Hindlimb muscle (tissue), 1 donor: Measurements from ENCODE around the gene MYO7B. TPM values are rescaled to one million over a fixed set of nuclear protein-coding genes. Genes with fewer than 3 reads are reported as not detected.

Experiments used
- DNase-seq: peaks from one replicate; pipeline ENCODE4 v3.0.0-alpha.2; 2013
- polyA plus RNA-seq: library from polyadenylated mRNA; unstranded; fragments of 120-200 nt; gene quantifications from one replicate; pipeline ENCODE4 v1.2.1, GENCODE V29; 2013; ENCODE audit not compliant: insufficient read length

The MYO7B gene
- polyA plus RNA-seq, 1 donor: 1.4 TPM

- no peak for DNase-seq
Observed at GRCh38 chr2:127665267-127665893, 129.9 kb downstream of the MYO7B start.

DNA sequence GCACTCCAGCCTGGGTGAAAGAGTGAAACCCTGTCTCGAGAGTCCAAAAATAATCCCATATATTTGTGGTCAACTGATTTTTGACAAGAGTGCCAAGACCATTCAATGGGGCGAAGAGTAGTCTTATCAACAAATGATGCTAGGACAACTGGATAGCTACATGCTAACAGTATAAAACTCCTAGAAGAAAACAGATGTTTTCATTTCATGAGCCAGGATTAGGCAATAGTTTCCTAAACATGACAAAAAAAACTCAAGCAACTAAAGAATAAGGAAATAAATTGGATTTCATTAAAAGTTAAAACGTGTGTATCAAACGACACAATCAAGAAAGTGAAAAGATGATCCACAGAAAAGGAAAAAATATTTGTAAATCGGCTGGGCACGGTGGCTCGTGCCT is 133.6 kb downstream of the MYO7B start:
- no peak for DNase-seq

DNA sequence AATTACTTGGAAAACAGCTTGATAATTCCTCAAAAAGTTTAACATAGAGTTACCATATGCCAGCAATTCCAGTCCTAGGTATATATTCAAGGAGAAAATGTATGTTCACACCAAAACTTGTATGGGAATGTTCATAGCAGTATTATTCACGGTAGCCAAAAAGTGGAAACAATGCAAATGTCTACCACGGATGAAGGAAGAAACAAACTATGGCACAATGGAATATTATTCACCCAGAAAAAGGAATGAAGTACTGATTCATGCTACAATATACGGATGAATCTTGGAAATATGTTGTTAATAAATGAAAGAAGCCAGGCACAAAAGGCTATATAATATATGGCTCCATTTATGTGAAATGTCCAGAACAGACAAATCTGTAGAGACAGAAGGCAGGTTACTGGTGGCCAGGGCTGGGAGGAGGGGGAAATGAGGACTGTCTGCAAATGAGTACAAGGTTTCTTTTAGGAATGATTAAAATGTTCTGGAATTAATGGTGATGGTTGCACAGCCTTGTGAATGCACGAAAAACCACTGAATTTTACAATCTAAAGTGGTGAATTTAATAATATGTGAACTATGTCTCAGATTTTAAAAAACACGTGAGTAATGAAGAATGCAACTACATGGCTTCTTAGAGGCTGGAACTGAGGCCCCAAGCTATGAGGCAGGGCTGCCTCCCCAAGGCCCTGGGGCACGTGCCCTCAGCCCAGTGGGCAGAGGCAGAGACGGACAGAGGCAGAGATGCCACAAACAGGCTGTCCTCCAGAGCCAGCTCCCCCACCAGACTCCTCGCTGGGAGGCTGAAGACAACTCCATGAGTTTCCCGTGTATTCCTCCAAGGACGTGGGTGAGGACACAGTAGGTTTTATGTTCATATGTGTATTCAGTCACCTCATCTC is 134.8 kb downstream of the MYO7B start:
- no peak for DNase-seq

DNA sequence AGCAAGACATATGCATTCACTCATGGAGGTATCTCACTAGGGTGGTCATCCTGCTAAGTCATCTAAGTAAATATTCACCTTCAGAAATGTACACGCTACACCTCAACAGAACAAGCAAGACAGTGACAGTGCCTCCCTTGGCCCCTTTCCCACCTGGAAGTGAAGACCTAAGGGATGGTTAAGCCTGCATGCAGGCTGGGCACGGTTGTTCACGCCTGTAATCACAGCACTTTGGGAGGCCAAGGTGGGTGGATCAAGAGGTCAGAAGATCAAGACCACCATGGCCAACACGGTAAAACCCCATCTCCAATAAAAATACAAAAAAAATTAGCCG is 135.4 kb downstream of the MYO7B start:
- no peak for DNase-seq

DNA sequence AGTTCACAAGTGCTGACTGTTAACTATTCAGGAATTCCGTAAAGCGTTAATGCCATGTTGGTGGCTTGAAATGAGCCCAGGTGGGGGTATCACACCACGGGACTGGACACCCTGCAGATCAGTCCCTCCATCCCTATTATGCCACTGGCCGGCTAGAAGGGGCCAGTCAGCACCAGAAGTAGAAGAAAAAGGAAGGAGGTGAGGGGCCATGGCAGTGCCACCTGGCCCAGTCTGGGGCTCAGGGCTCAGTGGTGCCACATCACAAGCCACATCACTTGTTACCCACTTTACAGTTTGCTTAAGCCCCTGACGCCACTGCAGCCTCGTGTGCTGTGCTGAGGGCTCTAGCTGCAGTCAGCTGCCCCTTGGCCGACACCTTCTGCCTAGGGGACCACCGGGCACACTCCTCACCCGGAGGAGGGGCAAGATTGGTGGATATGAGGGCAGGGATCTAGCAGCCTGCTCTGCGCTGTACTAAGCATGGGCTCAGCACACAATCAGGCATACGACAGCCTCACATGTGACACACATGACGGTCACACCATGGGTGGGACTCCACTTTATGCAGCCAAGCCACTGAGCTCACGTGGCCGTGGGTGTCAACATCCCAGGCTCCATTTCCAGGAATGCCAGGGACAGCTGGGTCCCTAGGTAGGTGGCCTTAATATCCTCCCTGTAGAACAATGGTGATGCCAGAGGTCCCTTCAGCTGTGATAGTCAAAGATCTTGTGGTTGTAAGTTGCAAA is 136.2 kb downstream of the MYO7B start:
- DNase-seq: no peak

GRCh38 chr2:127672341-127673224 is 137.1 kb downstream of the MYO7B start:
- DNase-seq: no peak

DNA sequence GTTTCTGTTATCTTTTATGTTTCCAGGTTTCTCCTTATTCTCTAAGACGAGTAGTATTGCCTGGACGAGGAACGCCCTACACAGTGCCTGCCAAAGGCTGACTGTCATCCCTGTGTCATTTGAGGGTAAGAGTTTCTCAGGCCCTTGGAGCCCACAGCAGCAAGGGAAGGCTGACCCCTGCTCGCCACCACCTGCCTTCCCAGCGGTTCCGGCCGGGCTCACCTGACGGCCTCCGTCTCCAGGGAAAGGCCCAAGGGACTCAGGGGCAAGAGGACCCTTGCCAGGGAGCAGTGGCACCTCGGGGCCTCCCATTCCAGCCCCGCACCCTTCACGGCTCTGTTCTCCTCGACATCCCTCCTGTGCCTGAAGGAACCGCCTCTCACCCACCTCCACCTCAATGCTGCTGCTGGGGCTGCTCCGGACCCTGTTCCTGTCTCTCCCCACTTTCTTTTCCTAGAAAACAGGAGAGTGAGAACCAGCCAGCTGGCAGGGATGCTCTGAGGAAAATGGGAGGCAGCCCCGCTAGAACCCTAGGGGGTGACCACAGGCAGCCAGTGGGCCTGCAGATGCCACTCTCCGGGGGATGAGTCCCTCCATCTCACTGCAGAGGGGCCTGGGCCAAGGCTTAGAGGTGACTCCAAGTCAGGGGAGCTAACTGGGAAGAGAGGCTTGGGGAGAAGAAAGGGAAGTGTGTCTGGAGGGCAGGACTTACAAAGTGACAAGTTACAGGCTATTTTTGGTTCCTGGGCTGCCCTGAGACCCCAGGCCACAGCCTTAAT is 138.0 kb downstream of the MYO7B start:
- DNase-seq: no peak

- DNase-seq: no peak
Observed at GRCh38 chr2:127674241-127675209, 139.0 kb downstream of the MYO7B start.

- DNase-seq: no peak
Observed at GRCh38 chr2:127675331-127676261, 140.1 kb downstream of the MYO7B start, which contains the start of gene LIMS2. TSS of gene LIMS2 (minus strand) at chr2:127675530. CDS start at chr2:127675024, 506 bp downstream.

GRCh38 chr2:127676906-127677305 is 141.4 kb downstream of the MYO7B start:
- no peak for DNase-seq

GRCh38 chr2:127678531-127678930 is 143.0 kb downstream of the MYO7B start:
- DNase-seq: no peak

- no peak for DNase-seq
Observed at GRCh38 chr2:127678991-127679390, 143.5 kb downstream of the MYO7B start.

- no peak for DNase-seq
Observed at GRCh38 chr2:127679680-127680361, 144.3 kb downstream of the MYO7B start.

DNA sequence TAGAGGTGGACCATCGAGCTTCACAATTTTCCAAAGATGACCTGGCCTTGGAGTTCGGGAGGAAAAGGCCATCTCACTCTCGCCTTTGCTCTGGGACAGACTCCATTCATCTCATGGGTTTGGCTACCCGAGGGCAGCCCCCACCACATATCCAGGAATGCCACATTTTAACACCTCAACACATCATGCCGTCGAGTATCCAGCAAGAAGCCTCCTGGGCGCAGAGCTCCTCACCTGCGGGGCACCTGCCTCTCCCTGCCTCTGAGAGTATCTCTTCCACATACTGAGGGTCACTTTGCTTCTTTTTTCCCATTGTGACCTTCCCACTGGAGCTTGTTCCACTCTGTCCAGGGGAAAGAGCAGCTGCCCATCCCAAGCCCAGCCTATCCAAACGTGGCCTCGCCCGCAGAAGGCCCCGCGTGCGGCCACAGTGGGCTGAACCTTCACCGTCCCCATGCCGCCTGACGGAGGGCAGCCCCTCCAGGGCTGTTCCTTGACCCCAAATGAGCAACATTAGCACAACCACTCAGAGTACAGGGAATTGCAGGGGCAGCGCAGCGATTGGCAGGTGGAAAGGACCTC is 145.3 kb downstream of the MYO7B start:
- no peak for DNase-seq

DNA sequence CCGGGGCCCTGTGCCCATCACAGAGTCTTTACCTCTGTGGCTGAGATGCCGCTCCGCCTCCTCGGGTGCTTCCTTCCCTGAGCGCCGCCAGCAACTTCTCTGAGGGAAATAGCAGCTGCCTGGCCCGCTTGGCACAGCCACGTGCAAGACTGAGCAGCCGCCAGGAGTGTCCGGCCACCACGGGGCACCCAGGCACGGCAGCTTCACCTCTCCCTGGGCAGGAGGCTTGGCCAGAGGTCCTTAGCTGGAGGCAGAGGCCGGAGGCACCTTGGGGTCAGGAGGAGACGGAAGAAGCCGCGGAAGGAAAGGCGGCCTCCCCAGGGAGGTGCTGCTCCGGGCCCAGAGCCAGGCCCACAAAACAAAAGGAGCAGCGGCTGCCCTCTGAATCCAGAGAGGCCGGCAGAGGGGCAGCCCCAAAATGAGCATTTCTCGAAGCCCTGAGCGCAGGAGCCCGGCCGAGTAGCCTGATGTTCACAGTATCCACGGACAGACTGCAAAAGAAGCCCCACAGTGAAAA is 145.9 kb downstream of the MYO7B start:
- DNase-seq: no peak

DNA sequence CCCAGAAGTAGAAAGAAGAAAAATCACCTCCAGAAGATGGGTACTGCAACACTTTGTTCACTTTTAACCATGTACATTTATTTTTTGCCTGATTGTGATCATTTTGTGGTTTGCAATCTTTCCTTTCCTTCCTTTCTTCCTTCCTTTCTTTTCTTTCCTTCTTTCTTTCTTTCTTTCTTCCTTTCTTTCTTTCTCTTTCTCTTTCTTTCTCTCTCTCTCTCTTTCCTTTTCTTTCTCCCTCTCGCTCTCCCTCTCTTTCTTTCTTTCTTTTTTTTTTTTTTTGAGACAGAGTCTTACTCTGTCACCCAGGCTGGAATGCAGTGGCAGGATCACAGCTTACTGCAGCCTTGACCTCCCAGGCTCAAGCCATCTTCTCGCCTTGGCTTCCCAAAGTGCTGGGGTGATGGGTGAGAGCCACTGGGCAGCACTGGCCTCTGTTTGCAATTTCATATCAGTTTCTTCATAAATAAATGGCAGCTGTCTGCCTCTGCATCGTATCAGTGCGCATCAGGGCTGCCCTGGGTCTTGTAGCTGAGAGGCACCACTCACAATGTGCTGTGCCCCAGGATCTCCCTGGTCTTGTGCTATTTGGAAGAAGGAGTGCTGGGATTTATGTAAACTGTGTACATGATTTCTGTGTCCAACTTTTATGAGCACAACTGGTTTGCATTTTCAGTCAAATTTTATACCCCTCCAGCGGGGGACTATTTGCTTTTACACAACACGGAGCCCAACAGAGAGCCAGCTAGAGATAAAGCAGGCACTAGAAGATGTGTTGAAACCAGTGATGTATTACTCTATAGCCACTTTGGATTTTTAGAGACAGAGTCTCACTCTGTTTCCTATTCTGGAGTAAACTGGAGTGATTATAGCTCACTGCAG is 146.7 kb downstream of the MYO7B start:
- no peak for DNase-seq

GRCh38 chr2:127683056-127683455 is 147.6 kb downstream of the MYO7B start:
- DNase-seq: no peak
